ENCODE measurements around the gene TRIOBP. TPM values are rescaled to one million over a fixed set of nuclear protein-coding genes. Genes with fewer than 3 reads are reported as not detected.

The TRIOBP gene
- total RNA-seq, 1 experiment from 2014 or later = 38.4 TPM

DNA sequence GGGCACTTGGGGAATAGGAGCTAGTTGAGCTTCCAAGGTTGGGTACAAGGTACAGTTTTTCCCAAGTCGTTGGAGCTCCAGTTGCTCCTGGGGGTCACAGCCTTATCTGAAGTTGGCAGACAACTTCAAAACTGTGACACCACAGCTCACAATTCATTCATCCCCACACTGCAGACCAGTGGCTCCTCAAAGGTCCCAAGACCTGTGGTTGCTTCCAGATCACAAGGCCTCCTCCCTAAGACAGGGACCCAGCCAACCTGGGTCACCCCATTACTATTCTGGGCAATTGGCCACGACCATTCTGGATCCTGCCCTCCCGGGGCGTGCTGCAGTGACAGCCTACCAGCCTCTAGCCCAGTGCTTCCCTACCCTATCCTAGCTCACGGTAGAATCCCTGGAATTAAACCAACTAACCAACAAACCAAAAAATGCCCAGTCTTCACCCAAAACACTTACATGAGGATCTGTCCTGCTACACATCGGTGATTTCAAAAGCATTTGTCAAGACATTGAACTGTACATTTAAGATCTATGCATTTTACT is 39.2 kb upstream of the TRIOBP start:
- Mint-ChIP-seq H3K27ac (ENCODE audit: unreplicated experiment) (peak overlapping the region; percentile 84), H3K9me3 (ENCODE audit: unreplicated experiment) (no peaks in the 10 kb centered on the region), H3K27me3 (ENCODE audit: insufficient read depth, unreplicated experiment) (no peaks in the 10 kb centered on the region), H3K36me3 (ENCODE audit: insufficient read depth, unreplicated experiment) (peaks cover 27% of the 10 kb centered on the region), H3K4me1 (ENCODE audit: low read depth, unreplicated experiment) (peaks cover 19% of the 10 kb centered on the region), H3K4me3 (ENCODE audit: unreplicated experiment) (peak overlapping the region; percentile 89)
- peak overlapping the region; percentile 98 for H3K4me3 ChIP-seq (ENCODE audit: low read depth, low read length)
- DNase-seq = no peak
- H3K4me1 ChIP-seq = peaks cover 18% of the 10 kb centered on the region
- H3K36me3 ChIP-seq (ENCODE audit: control insufficient read depth, insufficient read depth, low read length) = no peaks in the 10 kb centered on the region; the same call in 1 of the 2 replicates
- ChIA-PET POLR2A (interaction anchor here (0.5 to 2.2 kb wide), 11 partner anchors 10 to 262 kb away, joined by 3 to 22 read pairs (median 4); partner anchors contain the start of genes GGA1, LGALS2 and NOL12), CTCF (interaction anchor here (0.6 to 3.9 kb wide), 19 partner anchors 10 to 678 kb away, joined by 3 to 66 read pairs (median 4); partner anchors contain the start of genes GGA1, NOL12 and TRIOBP)
- no peaks in the 10 kb centered on the region for H3K9me3 ChIP-seq
- no peaks in the 10 kb centered on the region for H3K27me3 ChIP-seq (replicated peaks; ENCODE audit: control insufficient read depth, insufficient read depth, low read length)
- BruUV-seq (replicated peaks) = TSS peak; percentile 69
- intact Hi-C loops (cut with micrococcal nuclease; ENCODE audit: unreplicated experiment) = loop anchor here (1.0 to 5.0 kb wide), 3 partner anchors 14 to 135 kb away; no protein-coding TSS in a partner anchor
- TF ChIP-seq, protein P1, sequence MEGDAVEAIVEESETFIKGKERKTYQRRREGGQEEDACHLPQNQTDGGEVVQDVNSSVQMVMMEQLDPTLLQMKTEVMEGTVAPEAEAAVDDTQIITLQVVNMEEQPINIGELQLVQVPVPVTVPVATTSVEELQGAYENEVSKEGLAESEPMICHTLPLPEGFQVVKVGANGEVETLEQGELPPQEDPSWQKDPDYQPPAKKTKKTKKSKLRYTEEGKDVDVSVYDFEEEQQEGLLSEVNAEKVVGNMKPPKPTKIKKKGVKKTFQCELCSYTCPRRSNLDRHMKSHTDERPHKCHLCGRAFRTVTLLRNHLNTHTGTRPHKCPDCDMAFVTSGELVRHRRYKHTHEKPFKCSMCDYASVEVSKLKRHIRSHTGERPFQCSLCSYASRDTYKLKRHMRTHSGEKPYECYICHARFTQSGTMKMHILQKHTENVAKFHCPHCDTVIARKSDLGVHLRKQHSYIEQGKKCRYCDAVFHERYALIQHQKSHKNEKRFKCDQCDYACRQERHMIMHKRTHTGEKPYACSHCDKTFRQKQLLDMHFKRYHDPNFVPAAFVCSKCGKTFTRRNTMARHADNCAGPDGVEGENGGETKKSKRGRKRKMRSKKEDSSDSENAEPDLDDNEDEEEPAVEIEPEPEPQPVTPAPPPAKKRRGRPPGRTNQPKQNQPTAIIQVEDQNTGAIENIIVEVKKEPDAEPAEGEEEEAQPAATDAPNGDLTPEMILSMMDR (IDR thresholded peaks at IDR 0.05; ENCODE audit: insufficient read depth in 1 of 2, low read depth in 1 of 2, low read length in 1 of 2, severe bottlenecking in 1 of 2, unreplicated experiment in 1 of 2) = no peak

DNA sequence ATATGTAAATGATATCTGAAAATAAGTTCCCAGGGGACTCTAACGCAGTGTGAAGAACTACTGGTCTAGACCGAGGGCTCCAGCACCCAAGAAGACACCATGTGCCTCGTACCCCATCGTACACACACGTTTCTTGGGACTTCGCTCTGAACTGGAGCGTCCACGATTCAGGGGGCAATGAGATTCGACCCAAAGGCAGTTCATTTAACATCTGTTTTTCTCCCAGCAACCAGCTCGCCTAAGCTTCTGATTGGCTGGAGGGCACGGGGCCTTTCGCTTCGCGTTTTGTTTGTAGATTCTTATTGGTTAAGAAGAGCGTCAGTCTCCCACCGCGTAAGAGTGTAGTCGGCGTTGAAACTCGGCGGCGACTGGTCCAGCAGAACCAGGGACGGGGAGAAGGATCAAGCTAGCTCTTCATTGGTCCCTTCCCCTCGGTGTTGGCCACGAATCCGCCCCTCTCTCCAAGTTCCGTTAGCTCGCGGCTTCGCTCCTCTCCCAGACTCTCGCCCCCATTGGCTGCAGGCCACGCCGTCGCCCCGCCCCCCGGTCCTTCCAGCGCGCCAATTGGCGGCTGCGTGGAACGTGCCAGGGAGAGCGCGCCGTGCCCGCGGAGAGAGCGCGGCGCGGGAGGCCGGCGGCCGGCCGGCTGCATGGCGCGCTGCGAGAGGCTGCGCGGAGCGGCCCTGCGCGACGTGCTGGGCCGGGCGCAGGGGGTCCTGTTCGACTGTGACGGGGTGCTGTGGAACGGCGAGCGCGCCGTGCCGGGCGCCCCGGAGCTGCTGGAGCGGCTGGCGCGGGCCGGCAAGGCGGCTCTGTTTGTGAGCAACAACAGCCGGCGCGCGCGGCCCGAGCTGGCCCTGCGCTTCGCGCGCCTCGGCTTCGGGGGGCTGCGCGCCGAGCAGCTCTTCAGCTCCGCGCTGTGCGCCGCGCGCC is 38.4 kb upstream of the TRIOBP start, which contains the start of gene PDXP:
Gene PDXP, plus strand, starts transcription at position 591 of the 933 bp plus-strand sequence. Its CDS starts 60 bp downstream, at position 651.
- H3K27ac Mint-ChIP-seq (ENCODE audit: unreplicated experiment) = peak within 1 kb of the TSS; percentile 84
- intact Hi-C loops (cut with micrococcal nuclease; ENCODE audit: unreplicated experiment) = loop anchor here (1.0 to 5.0 kb wide), 3 partner anchors 15 to 134 kb away; no protein-coding TSS in a partner anchor
- Histone ChIP-seq H3K36me3 (ENCODE audit: control insufficient read depth, insufficient read depth, low read length) (no peaks in the 10 kb centered on the region; the same call in 1 of the 2 replicates), H3K27me3 (replicated peaks; ENCODE audit: control insufficient read depth, insufficient read depth, low read length) (no peaks in the 10 kb centered on the region), H3K4me3 (ENCODE audit: low read depth, low read length) (peak within 1 kb of the TSS; percentile 98), H3K9me3 (no peaks in the 10 kb centered on the region), H3K4me1 (peaks cover 18% of the 10 kb centered on the region)
- H3K4me1 Mint-ChIP-seq (ENCODE audit: low read depth, unreplicated experiment) = peaks cover 19% of the 10 kb centered on the region
- H3K4me3 Mint-ChIP-seq (ENCODE audit: unreplicated experiment) = peak within 1 kb of the TSS; percentile 89
- H3K27me3 Mint-ChIP-seq (ENCODE audit: insufficient read depth, unreplicated experiment) = no peaks in the 10 kb centered on the region
- no TSS peak for BruUV-seq (replicated peaks)
- peaks cover 20% of the 10 kb centered on the region for H3K36me3 Mint-ChIP-seq (ENCODE audit: insufficient read depth, unreplicated experiment)
- ChIA-PET CTCF (interaction anchor here (0.5 to 3.9 kb wide), 20 partner anchors 9 to 678 kb away, joined by 3 to 66 read pairs (median 4); partner anchors contain the start of genes GGA1, NOL12 and TRIOBP), POLR2A (interaction anchor here (0.6 to 2.2 kb wide), 12 partner anchors 9 to 261 kb away, joined by 3 to 22 read pairs (median 4); partner anchors contain the start of genes GGA1, LGALS2 and NOL12)
- peak; percentile 98 to 99 for DNase-seq
- no peaks in the 10 kb centered on the region for H3K9me3 Mint-ChIP-seq (ENCODE audit: unreplicated experiment)
- TF ChIP-seq, protein P1 (IDR thresholded peaks at IDR 0.05; ENCODE audit: insufficient read depth in 1 of 2, low read depth in 1 of 2, low read length in 1 of 2, severe bottlenecking in 1 of 2, unreplicated experiment in 1 of 2) = no peak

All from Caco-2 (cell line).